Kidney (tissue), 14 donors: ENCODE data around the gene FYCO1. TPM values are rescaled to one million over a fixed set of nuclear protein-coding genes. Genes with fewer than 3 reads are reported as not detected.
A peak's percentile ranks its signal among the peaks of the same experiment; 100 is the strongest.

ENCODE experiments used
- DNase-seq, 5 donors: peaks; one replicate each; pipeline ENCODE4 v3.0.0-alpha.2; 2013 to 2020
- FAIRE-seq: peaks from 2 replicates; lab custom pipeline; 2012; peaks lifted over from hg19 to GRCh38; lab: Jason Lieb, UNC
- H3K27ac ChIP-seq, 2 donors: one replicate each; pipeline ENCODE4 v1.7.0; 2013; ENCODE audit warnings: low read depth in 2 of 2, low read length in 2 of 2, inconsistent platforms in 1 of 2
- H3K27me3 ChIP-seq: one replicate; pipeline ENCODE4 v1.7.1; 2013; ENCODE audit warnings: low read length, inconsistent platforms; ENCODE audit not compliant: control insufficient read depth, insufficient read depth
- H3K36me3 ChIP-seq, 3 donors: one replicate each; pipeline versions ENCODE4 v1.7.0 to v1.7.1; 2013; ENCODE audit warnings: low read length in 3 of 3, control low read depth in 1 of 3, inconsistent platforms in 1 of 3; ENCODE audit not compliant: insufficient read depth in 3 of 3, control insufficient read depth in 2 of 3
- H3K4me1 ChIP-seq, 3 donors: one replicate each; pipeline versions ENCODE4 v1.7.0 to v1.7.1; 2013; ENCODE audit warnings: low read length in 3 of 3, inconsistent platforms in 1 of 3, low read depth in 1 of 3; ENCODE audit not compliant: control insufficient read depth in 2 of 3, insufficient read depth in 2 of 3
- H3K4me3 ChIP-seq, 3 donors: one replicate each; pipeline versions ENCODE4 v1.7.0 to v1.8.1; 2013; ENCODE audit warnings: low read length in 3 of 3, control low read depth in 1 of 3, inconsistent platforms in 1 of 3
- H3K9ac ChIP-seq, 3 donors: one replicate each; pipeline versions ENCODE4 v1.7.0 to v1.7.1; 2013; ENCODE audit warnings: low read length in 3 of 3, control low read depth in 1 of 3, inconsistent platforms in 1 of 3
- H3K9me3 ChIP-seq, 3 donors: one replicate each; pipeline versions ENCODE4 v1.7.0 to v1.7.1; 2013; ENCODE audit warnings: low read length in 3 of 3, control low read depth in 1 of 3, inconsistent platforms in 1 of 3; ENCODE audit not compliant: control insufficient read depth in 2 of 3, insufficient read depth in 1 of 3
- CTCF ChIP-seq: IDR thresholded peaks from 3 replicates; pipeline ENCODE4 v1.5.1; 2012; ENCODE audit warnings: mild to moderate bottlenecking, moderate library complexity, borderline replicate concordance; ENCODE audit not compliant: insufficient read depth; ENCODE audit errors: extremely low read depth
- intact Hi-C: fragments of 100-400 bp; cut with DNase I; formaldehyde crosslinking; loops from one replicate; pipeline ENCODE4 v1.11.1; 2022
- polyA plus RNA-seq: library from polyadenylated mRNA; stranded (reverse); fragments of 350-450 nt; fragmentation: Illumina TruSeq; extraction: RNeasy Lipid Tissue Mini Kit (QIAGEN cat#74804); gene quantifications from one replicate; pipeline ENCODE4 v1.2.3, GENCODE V29; 2014; ENCODE audit warnings: low read depth, low replicate concordance; ENCODE audit not compliant: insufficient read depth
- total RNA-seq: library from RNA; stranded (reverse); fragmentation: NEBNext Ultra II Directional; extraction: Animal tissue kit (Norgen Biotek cat#: 25700); gene quantifications from one replicate; pipeline ENCODE4 v1.2.1, GENCODE V29; 2021
- donor health status: control.
- donor health status: control.
- donor health status: control.
- donor health status: control.
- donor health status: control.
- donor health status: DM: yes; HTN: yes; CAD: no.
- donor health status: Normal renal cell carcinoma (clear cell type).

FYCO1 gene
- total and polyA plus RNA-seq, 2 donors from 2014 or later = 11.1 to 39.1 TPM

GRCh38 chr3:45907769-45908705, 87.6 kb downstream of the FYCO1 start:
- DNase-seq (no peak), FAIRE-seq (no peak)
- intact Hi-C loops = no loop called here
- Histone ChIP-seq H3K27me3 (no peaks in the 10 kb centered on the region), H3K9ac (no peak overlapping the region), H3K4me1 (no peaks in the 10 kb centered on the region), H3K4me3 (no peak overlapping the region), H3K9me3 (no peaks in the 10 kb centered on the region), H3K36me3 (no peaks in the 10 kb centered on the region), H3K27ac (no peak overlapping the region)
- TF ChIP-seq CTCF = no peak

- DNase-seq (peak in 1 of 5 donors; percentile 22), FAIRE-seq (no peak)
- intact Hi-C loops = no loop called here
- H3K9me3 ChIP-seq = no peaks in the 10 kb centered on the region
- no peaks in the 10 kb centered on the region for H3K36me3 ChIP-seq
- H3K27ac ChIP-seq = no peak overlapping the region
- TF ChIP-seq CTCF = no peak
- no peaks in the 10 kb centered on the region for H3K27me3 ChIP-seq
- H3K4me3 ChIP-seq = no peak overlapping the region
- no peak overlapping the region for H3K9ac ChIP-seq
- no peaks in the 10 kb centered on the region for H3K4me1 ChIP-seq
Measured at GRCh38 chr3:45906681-45907407, 88.8 kb downstream of the FYCO1 start.

GRCh38 chr3:45905755-45906154, 89.9 kb downstream of the FYCO1 start:
- FAIRE-seq (no peak), DNase-seq (no peak)
- Histone ChIP-seq H3K27me3 (no peaks in the 10 kb centered on the region), H3K4me1 (no peaks in the 10 kb centered on the region), H3K9ac (no peak overlapping the region), H3K36me3 (no peaks in the 10 kb centered on the region), H3K4me3 (no peak overlapping the region), H3K27ac (no peak overlapping the region), H3K9me3 (no peaks in the 10 kb centered on the region)
- intact Hi-C loops = no loop called here
- TF ChIP-seq CTCF = no peak
